Left ventricle myocardium inferior (tissue), 1 donor: ENCODE data around the gene HDDC3. TPM values are rescaled to one million over a fixed set of nuclear protein-coding genes. Genes with fewer than 3 reads are reported as not detected.

Experiments used
- DNase-seq: peaks from one replicate; pipeline ENCODE4 v3.0.0-alpha.2; 2020
- H3K27ac ChIP-seq: fragments of 200-600 bp; replicated peaks from 2 replicates; pipeline ENCODE4 v1.8.0; 2021
- H3K27me3 ChIP-seq: fragments of 200-600 bp; 2 replicates; pipeline ENCODE4 v1.8.0; 2021; ENCODE audit warnings: low read depth
- H3K36me3 ChIP-seq: fragments of 200-600 bp; 2 replicates; pipeline ENCODE4 v1.8.0; 2021
- H3K4me1 ChIP-seq: fragments of 200-600 bp; 2 replicates; pipeline ENCODE4 v1.8.0; 2021
- H3K4me3 ChIP-seq: fragments of 200-600 bp; 2 replicates; pipeline ENCODE4 v1.8.0; 2021; ENCODE audit warnings: mild to moderate bottlenecking, moderate library complexity
- H3K9me3 ChIP-seq: fragments of 200-600 bp; replicated peaks from 2 replicates; pipeline ENCODE4 v1.8.0; 2021
- intact Hi-C: fragments of 100-400 bp; cut with micrococcal nuclease; formaldehyde crosslinking; loops from one replicate; pipeline ENCODE4 v1.11.0; 2022
- total RNA-seq: library from RNA; stranded (reverse); fragmentation: NEBNext Ultra II Directional; extraction: Animal tissue kit (Norgen Biotek cat#: 25700); gene quantifications from one replicate; pipeline ENCODE4 v1.2.1, GENCODE V29; 2021
- TF ChIP-seq, protein P1 (sequence below): fragments of 200-600 bp; IDR thresholded peaks from 2 replicates; pipeline ENCODE4 v1.8.0; 2021; ENCODE audit warnings: antibody characterized with exemption, mild to moderate bottlenecking, borderline replicate concordance
- donor health status: DM: no; HTN: yes; CAD: no; lungs with severe emphysema.

HDDC3 gene
- total RNA-seq, 1 donor from 2014 or later = 12.7 TPM

GRCh38 chr15:90956274-90957030 is 24.1 kb upstream of the HDDC3 start:
- Histone ChIP-seq H3K4me1 (peaks cover 70% of the 10 kb centered on the region), H3K27me3 (no peaks in the 10 kb centered on the region), H3K4me3 (peak overlapping the region; percentile 84), H3K27ac (peak overlapping the region; percentile 73), H3K9me3 (no peaks in the 10 kb centered on the region), H3K36me3 (peaks cover 41% of the 10 kb centered on the region)
- intact Hi-C loops = no loop called here
- peak; percentile 80 for DNase-seq
- TF ChIP-seq, protein P1, sequence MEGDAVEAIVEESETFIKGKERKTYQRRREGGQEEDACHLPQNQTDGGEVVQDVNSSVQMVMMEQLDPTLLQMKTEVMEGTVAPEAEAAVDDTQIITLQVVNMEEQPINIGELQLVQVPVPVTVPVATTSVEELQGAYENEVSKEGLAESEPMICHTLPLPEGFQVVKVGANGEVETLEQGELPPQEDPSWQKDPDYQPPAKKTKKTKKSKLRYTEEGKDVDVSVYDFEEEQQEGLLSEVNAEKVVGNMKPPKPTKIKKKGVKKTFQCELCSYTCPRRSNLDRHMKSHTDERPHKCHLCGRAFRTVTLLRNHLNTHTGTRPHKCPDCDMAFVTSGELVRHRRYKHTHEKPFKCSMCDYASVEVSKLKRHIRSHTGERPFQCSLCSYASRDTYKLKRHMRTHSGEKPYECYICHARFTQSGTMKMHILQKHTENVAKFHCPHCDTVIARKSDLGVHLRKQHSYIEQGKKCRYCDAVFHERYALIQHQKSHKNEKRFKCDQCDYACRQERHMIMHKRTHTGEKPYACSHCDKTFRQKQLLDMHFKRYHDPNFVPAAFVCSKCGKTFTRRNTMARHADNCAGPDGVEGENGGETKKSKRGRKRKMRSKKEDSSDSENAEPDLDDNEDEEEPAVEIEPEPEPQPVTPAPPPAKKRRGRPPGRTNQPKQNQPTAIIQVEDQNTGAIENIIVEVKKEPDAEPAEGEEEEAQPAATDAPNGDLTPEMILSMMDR = peak; percentile 96

GRCh38 chr15:90955624-90956273 is 23.4 kb upstream of the HDDC3 start:
- no peak for DNase-seq
- TF ChIP-seq, protein P1 = no peak
- H3K27me3 ChIP-seq = no peaks in the 10 kb centered on the region
- intact Hi-C loops = no loop called here
- peak overlapping the region; percentile 91 for H3K4me3 ChIP-seq
- peaks cover 63% of the 10 kb centered on the region for H3K4me1 ChIP-seq
- H3K36me3 ChIP-seq = peaks cover 41% of the 10 kb centered on the region
- no peak overlapping the region for H3K27ac ChIP-seq
- H3K9me3 ChIP-seq = no peaks in the 10 kb centered on the region

DNA sequence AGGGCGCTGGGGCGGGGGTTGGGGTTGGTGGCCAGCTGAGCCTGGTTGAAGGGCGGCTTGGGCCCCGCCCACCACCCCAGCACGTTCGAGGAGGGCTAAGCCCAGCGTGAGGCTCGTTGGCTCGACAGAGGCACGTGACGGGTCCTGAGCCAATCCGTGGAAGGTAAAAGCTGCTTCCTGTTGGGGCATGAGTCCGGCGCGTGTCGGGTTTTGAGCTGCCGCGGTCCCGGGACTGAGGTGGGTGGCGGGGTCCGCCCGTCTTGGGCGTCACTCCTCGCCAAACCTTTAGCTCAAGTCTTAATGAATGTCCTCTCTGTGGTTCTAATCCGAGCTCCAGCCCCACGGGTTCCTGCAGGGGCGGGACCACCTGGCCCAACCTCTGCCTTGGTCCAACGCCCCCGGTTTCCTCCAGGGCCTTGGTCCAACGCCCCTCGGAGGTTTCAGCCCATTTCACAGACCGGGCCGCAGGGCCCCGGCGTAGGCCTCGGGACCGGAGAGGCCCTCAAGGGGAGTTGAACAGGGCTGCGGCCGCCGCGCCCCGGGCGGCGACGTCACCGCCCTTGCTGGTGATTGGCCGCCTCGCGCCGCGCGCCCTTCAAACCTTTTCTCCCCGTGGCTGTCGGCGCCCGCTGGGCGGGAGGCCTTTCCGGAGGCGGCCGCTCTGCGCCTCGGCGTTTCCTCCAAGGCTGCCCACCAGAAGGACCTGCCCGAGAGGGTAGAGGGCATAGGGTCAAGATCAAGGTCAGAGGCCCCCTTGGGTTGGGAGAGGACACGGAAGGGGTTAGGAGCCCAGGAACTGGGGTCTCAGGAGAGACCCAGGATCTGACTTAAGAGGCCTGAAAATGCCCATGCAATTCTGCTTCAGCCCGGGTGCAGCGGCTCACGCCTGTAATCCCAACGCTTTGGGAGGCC is 22.6 kb upstream of the HDDC3 start, which contains the start of gene RCCD1:
TSS of gene RCCD1 (plus strand) at position 173 of the 912 bp plus-strand sequence. CDS start 1,851 bp downstream, outside the sequence.
- peak within 1 kb of the TSS; percentile 94 for H3K27ac ChIP-seq
- H3K27me3 ChIP-seq = no peaks in the 10 kb centered on the region
- intact Hi-C loops = no loop called here
- TF ChIP-seq, protein P1 = no peak
- H3K36me3 ChIP-seq = peaks cover 41% of the 10 kb centered on the region
- H3K9me3 ChIP-seq = no peaks in the 10 kb centered on the region
- H3K4me1 ChIP-seq = peaks cover 55% of the 10 kb centered on the region
- H3K4me3 ChIP-seq = peak within 1 kb of the TSS; percentile 91
- peak; percentile 96 for DNase-seq

GRCh38 chr15:90953947-90954711 is 21.8 kb upstream of the HDDC3 start:
- Histone ChIP-seq H3K27me3 (no peaks in the 10 kb centered on the region), H3K36me3 (peaks cover 49% of the 10 kb centered on the region), H3K9me3 (no peaks in the 10 kb centered on the region), H3K4me1 (peaks cover 46% of the 10 kb centered on the region), H3K4me3 (peak overlapping the region; percentile 91), H3K27ac (peak overlapping the region; percentile 94)
- DNase-seq = no peak
- TF ChIP-seq, protein P1 = no peak
- intact Hi-C loops = no loop called here
